ENCODE measurements around the gene NPAS4. TPM values are rescaled to one million over a fixed set of nuclear protein-coding genes. Genes with fewer than 3 reads are reported as not detected.
"Not testable (repeated sequence)": the region's sequence is repeated elsewhere in the genome, so short reads cannot be mapped to it uniquely, and the experiment has no call there.

NPAS4 gene
- total RNA-seq, 1 donor from 2014 or later: not detected

DNA sequence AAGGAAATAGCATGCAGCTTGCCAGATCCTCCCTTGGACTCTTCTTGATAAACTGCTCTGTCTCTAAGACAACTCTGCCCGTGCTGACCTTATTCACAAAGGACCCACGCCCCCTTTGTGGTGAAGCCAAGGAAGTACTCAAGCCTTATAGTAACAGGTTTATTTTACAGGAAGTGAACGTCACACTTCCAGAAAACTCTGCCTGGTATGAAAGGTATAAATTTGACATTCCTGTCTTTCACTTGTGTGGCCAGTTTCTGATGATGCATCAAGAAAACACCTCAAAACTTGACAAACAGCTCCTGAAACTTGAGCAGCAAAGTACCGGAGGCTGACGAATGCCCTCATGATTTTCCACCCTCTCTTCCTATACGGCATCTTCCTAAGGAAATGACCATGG, 33.4 kb downstream of the NPAS4 start:
- H3K27ac Mint-ChIP-seq: no peak overlapping the region

DNA sequence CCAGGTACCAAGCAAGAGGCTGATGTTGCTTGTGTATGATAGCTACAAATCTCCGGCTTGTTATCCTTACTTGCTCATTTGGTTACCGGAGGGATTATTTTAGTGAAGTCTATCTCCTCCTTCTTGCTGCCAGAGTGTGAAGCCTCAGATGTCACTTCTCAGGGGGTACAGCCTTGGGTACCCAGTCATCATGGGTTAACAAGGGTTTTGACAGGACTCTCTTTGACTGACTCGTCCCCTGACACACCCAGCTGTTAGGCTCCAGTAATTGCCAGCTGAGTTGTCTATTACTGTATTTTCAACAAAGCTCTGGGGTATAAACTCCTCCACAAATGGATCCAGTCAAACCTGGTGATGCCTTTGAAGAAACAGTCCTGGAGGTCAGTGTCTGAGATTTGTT, 34.0 kb downstream of the NPAS4 start:
- no peaks in the 10 kb centered on the region for H3K9me3 Mint-ChIP-seq
- H3K4me3 Mint-ChIP-seq: no peak overlapping the region
- intact Hi-C loops (cut with micrococcal nuclease): no loop called here
- H3K36me3 Mint-ChIP-seq (ENCODE audit: low read depth): no peaks in the 10 kb centered on the region
- peak overlapping the region; percentile 26 for H3K27ac Mint-ChIP-seq
- no peak for DNase-seq
- H3K27me3 Mint-ChIP-seq: no peaks in the 10 kb centered on the region
- H3K4me1 Mint-ChIP-seq: peaks cover 28% of the 10 kb centered on the region

More for the DNA sequence above, 33.4 kb downstream of the NPAS4 start:
- Mint-ChIP-seq H3K36me3 (ENCODE audit: low read depth) (no peaks in the 10 kb centered on the region), H3K4me1 (peaks cover 23% of the 10 kb centered on the region), H3K27me3 (no peaks in the 10 kb centered on the region), H3K4me3 (no peak overlapping the region), H3K9me3 (no peaks in the 10 kb centered on the region)
- intact Hi-C loops (cut with micrococcal nuclease): no loop called here
- no peak for DNase-seq

DNA sequence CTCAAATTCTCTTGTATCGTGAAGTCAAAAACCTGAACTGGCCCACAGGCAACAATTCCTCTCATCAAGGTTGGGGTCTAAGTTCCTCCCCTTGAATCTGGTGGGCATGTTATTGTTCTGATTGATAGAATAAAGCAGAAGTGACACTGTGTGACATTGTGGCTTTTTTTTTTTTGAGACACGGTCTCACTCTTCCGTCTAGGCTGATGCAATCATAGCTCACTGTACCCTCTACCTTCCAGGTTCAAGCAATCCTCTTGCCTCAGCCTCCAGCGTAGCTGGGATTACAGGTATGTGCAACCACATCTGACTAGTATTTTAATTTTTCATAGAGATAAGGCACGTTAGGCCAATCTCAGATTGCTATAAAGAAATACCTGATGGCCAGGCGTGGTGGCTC, 37.0 kb downstream of the NPAS4 start:
- H3K27ac Mint-ChIP-seq: no peak overlapping the region
- intact Hi-C loops (cut with micrococcal nuclease): no loop called here
- peaks cover 4% of the 10 kb centered on the region for H3K9me3 Mint-ChIP-seq
- DNase-seq: no peak
- H3K4me1 Mint-ChIP-seq: peaks cover 34% of the 10 kb centered on the region
- H3K27me3 Mint-ChIP-seq: no peaks in the 10 kb centered on the region
- peaks cover 1% of the 10 kb centered on the region for H3K36me3 Mint-ChIP-seq (ENCODE audit: low read depth)
- H3K4me3 Mint-ChIP-seq: no peak overlapping the region

DNA sequence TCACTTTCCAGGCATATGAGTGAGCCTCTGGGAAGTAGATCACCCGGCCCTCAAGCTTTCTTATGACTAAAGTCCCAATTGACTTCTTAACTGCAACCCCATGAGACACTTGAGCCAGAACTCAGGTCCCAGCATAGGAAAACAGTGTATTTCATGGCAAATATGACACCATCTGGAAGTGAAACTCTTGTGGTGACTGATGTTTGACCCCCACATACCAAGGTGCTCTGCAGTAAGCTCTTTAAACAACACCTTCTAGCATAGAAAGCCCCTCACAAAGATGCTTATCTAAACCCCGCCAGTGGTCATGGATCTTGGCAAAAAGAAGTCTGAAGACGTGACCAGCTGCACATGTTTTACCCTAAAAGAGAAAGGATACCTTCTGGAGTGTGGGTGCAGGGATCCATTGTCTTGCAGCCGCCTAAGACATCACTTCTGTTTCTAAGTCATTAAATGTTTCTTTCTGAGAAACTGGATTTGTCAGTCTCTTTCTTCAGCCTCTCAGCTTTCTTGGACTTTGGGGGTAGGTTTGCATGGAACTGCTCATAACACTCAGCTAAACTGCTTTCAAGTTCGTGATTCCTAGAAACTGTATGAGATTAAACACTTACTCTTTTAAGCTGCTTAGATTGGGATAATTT, 38.4 kb downstream of the NPAS4 start:
- H3K4me3 Mint-ChIP-seq: peak overlapping the region; percentile 21
- H3K27ac Mint-ChIP-seq: peak overlapping the region; percentile 74
- intact Hi-C loops (cut with micrococcal nuclease): no loop called here
- H3K27me3 Mint-ChIP-seq: no peaks in the 10 kb centered on the region
- peaks cover 6% of the 10 kb centered on the region for H3K9me3 Mint-ChIP-seq
- H3K36me3 Mint-ChIP-seq (ENCODE audit: low read depth): peaks cover 1% of the 10 kb centered on the region
- peaks cover 33% of the 10 kb centered on the region for H3K4me1 Mint-ChIP-seq
- DNase-seq: no peak

DNA sequence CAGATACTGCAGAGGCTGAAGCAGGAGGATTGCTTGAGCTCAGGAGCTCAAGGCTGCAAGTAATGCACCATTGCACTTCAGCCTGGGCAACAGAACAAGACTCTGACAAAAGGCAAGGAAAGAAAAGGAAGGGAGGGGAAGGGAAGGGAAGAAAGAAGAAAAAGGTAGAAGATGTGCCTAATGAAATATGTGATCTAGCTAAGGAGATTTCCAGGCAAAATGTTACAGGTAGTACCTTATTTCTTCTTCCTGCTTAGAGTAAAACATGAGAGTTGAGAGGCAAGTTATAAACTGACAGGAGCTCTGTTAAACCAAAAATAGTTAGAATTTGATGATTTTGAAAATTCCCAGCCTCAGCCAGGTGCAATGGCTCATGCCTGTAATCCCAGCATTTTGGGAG, 41.2 kb downstream of the NPAS4 start:
- intact Hi-C loops (cut with micrococcal nuclease): no loop called here
- H3K36me3 Mint-ChIP-seq (ENCODE audit: low read depth): peaks cover 1% of the 10 kb centered on the region
- H3K27ac Mint-ChIP-seq: no peak overlapping the region
- no peaks in the 10 kb centered on the region for H3K27me3 Mint-ChIP-seq
- H3K9me3 Mint-ChIP-seq: peaks cover 6% of the 10 kb centered on the region
- H3K4me3 Mint-ChIP-seq: no peak overlapping the region
- no peak for DNase-seq
- H3K4me1 Mint-ChIP-seq: peaks cover 32% of the 10 kb centered on the region

DNA sequence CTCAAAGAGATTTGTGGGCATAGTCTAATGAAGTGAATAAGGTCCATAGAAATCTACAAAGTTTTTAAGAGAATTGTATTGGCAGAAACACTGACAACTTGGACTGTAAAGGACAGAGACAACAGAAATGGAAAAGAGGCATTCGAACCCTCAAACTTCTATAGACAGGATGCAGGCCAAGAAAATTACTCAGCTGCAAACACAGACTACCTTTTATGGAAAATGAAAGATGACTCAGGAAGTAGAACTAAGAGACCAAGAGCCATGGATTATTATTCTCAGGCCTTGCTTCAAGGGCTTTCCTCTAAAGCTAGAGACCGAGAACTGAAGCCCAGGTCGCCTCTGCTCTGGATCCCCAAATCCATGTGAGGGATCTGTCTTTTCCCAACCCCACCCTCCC, 42.1 kb downstream of the NPAS4 start:
- intact Hi-C loops (cut with micrococcal nuclease): no loop called here
- DNase-seq: no peak
- H3K27ac Mint-ChIP-seq: peak overlapping the region; percentile 8
- H3K27me3 Mint-ChIP-seq: no peaks in the 10 kb centered on the region
- H3K4me1 Mint-ChIP-seq: peaks cover 37% of the 10 kb centered on the region
- H3K4me3 Mint-ChIP-seq: no peak overlapping the region
- peaks cover 1% of the 10 kb centered on the region for H3K36me3 Mint-ChIP-seq (ENCODE audit: low read depth)
- H3K9me3 Mint-ChIP-seq: peaks cover 6% of the 10 kb centered on the region

GRCh38 chr11:66464116-66464515, 43.3 kb downstream of the NPAS4 start:
- DNase-seq; H3K27ac Mint-ChIP-seq; H3K4me3 Mint-ChIP-seq; intact Hi-C loops (cut with micrococcal nuclease); H3K27me3 Mint-ChIP-seq; H3K36me3 Mint-ChIP-seq (ENCODE audit: low read depth); H3K9me3 Mint-ChIP-seq: not testable (repeated sequence)
- H3K4me1 Mint-ChIP-seq: peaks cover 37% of the 10 kb centered on the region

DNA sequence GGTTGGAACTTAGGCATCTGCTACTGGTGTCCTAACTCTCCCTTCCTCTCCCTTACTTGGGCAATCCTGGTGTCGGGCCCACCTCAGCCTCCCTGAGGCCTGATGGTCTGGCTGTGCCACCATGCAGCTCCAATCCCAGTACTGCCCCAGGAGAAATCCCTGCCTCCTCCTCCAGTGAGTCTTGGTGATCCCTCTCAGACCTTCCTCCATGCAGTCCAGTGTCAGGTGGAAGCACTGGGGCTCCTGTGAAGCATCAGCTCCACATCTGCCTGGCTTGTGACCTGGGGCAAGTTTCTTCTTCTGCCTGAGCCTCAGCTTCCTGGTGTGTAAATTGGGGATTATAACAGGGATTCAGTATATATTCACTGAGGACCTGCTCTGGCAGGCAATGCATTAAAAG, 44.1 kb downstream of the NPAS4 start:
- intact Hi-C loops (cut with micrococcal nuclease): loop anchor here (5.0 kb wide), 1 partner anchor 152 kb away; the partner anchor contains the start of gene RBM14
- H3K9me3 Mint-ChIP-seq: peaks cover 6% of the 10 kb centered on the region
- peaks cover 1% of the 10 kb centered on the region for H3K36me3 Mint-ChIP-seq (ENCODE audit: low read depth)
- no peak for DNase-seq
- no peak overlapping the region for H3K27ac Mint-ChIP-seq
- H3K4me3 Mint-ChIP-seq: no peak overlapping the region
- H3K27me3 Mint-ChIP-seq: no peaks in the 10 kb centered on the region
- H3K4me1 Mint-ChIP-seq: peaks cover 31% of the 10 kb centered on the region

- H3K9me3 Mint-ChIP-seq: peaks cover 6% of the 10 kb centered on the region
- H3K27ac Mint-ChIP-seq: peak overlapping the region; percentile 32
- peak overlapping the region; percentile 92 for H3K4me3 Mint-ChIP-seq
- peaks cover 34% of the 10 kb centered on the region for H3K4me1 Mint-ChIP-seq
- H3K27me3 Mint-ChIP-seq: no peaks in the 10 kb centered on the region
- intact Hi-C loops (cut with micrococcal nuclease): loop anchor here (1.0 to 5.0 kb wide), 3 partner anchors 15 to 152 kb away; partner anchors contain the start of genes DPP3 and RBM14
- no peak for DNase-seq
- peaks cover 4% of the 10 kb centered on the region for H3K36me3 Mint-ChIP-seq (ENCODE audit: low read depth)
These were observed 44.8 kb downstream of the NPAS4 start for GRCh38 chr11:66465373-66466224.

- peak within 1 kb of the TSS; percentile 92 for H3K4me3 Mint-ChIP-seq
- H3K27me3 Mint-ChIP-seq: no peaks in the 10 kb centered on the region
- H3K9me3 Mint-ChIP-seq: peaks cover 6% of the 10 kb centered on the region
- H3K27ac Mint-ChIP-seq: peak within 1 kb of the TSS; percentile 84
- H3K4me1 Mint-ChIP-seq: peaks cover 33% of the 10 kb centered on the region
- H3K36me3 Mint-ChIP-seq (ENCODE audit: low read depth): peaks cover 4% of the 10 kb centered on the region
- peak; percentile 97 for DNase-seq
- intact Hi-C loops (cut with micrococcal nuclease): loop anchor here (1.0 to 5.0 kb wide), 3 partner anchors 14 to 151 kb away; partner anchors contain the start of genes DPP3 and RBM14
These were observed 45.6 kb downstream of the NPAS4 start, which contains the start of gene PELI3 for GRCh38 chr11:66466225-66467033. Gene PELI3 (plus strand): TSS chr11:66466905. CDS start chr11:66468129, 1,224 bp downstream.

GRCh38 chr11:66467034-66467659, 46.3 kb downstream of the NPAS4 start:
- Mint-ChIP-seq H3K36me3 (ENCODE audit: low read depth) (peaks cover 3% of the 10 kb centered on the region), H3K9me3 (peaks cover 6% of the 10 kb centered on the region), H3K4me1 (peaks cover 32% of the 10 kb centered on the region), H3K4me3 (peak overlapping the region; percentile 92), H3K27me3 (no peaks in the 10 kb centered on the region), H3K27ac (peak overlapping the region; percentile 83)
- no peak for DNase-seq
- intact Hi-C loops (cut with micrococcal nuclease): loop anchor here (5.0 kb wide), 1 partner anchor 150 kb away; the partner anchor contains the start of gene RBM14

- peaks cover 8% of the 10 kb centered on the region for H3K36me3 Mint-ChIP-seq (ENCODE audit: low read depth)
- peak overlapping the region; percentile 91 for H3K4me3 Mint-ChIP-seq
- H3K27me3 Mint-ChIP-seq: no peaks in the 10 kb centered on the region
- intact Hi-C loops (cut with micrococcal nuclease): loop anchor here (5.0 kb wide), 1 partner anchor 150 kb away; the partner anchor contains the start of gene RBM14
- DNase-seq: peak; percentile 78
- peaks cover 2% of the 10 kb centered on the region for H3K9me3 Mint-ChIP-seq
- peak overlapping the region; percentile 83 for H3K27ac Mint-ChIP-seq
- peaks cover 28% of the 10 kb centered on the region for H3K4me1 Mint-ChIP-seq
These were observed 46.9 kb downstream of the NPAS4 start for GRCh38 chr11:66467756-66468155.

DNA sequence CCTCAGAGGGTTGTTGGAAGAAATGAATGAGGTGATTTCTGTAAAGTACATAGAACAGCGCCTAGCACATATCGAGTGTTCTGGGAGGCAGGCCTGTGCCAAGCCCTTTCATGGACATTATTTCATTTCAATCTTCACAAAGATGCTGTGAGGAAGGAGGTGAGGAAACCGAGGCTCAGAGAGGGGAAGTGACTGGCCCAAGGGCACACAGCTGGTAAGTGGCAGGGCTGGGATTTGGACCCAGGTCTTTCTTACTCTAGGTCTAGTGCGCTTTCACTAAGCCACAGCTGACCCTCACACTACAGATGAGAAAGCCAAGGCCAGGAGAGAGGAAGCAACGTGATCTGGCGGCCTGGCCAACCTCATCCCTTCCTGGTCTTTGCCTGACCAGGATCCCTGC, 47.9 kb downstream of the NPAS4 start:
- intact Hi-C loops (cut with micrococcal nuclease): loop anchor here (5.0 kb wide), 1 partner anchor 149 kb away; the partner anchor contains the start of gene RBM14

More for the DNA sequence above, 47.9 kb downstream of the NPAS4 start:
- Mint-ChIP-seq H3K9me3 (no peaks in the 10 kb centered on the region), H3K27me3 (no peaks in the 10 kb centered on the region), H3K36me3 (ENCODE audit: low read depth) (peaks cover 10% of the 10 kb centered on the region), H3K4me1 (peaks cover 21% of the 10 kb centered on the region), H3K4me3 (peak overlapping the region; percentile 91), H3K27ac (no peak overlapping the region)
- no peak for DNase-seq
